DND-41 (cell line): Measurements from ENCODE around the gene ARRDC3.

Source experiments
- ATAC-seq: fragments of 200-7000 bp; cut with Tn5 transposase; 3 replicates; pipeline ENCODE4 v1.9.1; 2021; ENCODE audit warnings: low read depth; ENCODE audit not compliant: insufficient read depth
- DNase-seq: peaks from one replicate; pipeline ENCODE4 v3.0.0-alpha.2; 2020
- H2AFZ ChIP-seq: 2 replicates; pipeline ENCODE4 v1.6.0; 2012; ENCODE audit warnings: low read depth, low read length
- H3K27ac ChIP-seq: 2 replicates; pipeline ENCODE4 v1.5.1; 2012; ENCODE audit warnings: low read length, inconsistent platforms
- H3K27me3 ChIP-seq: fragments of 200-600 bp; sonication (generic); 2 replicates; pipeline ENCODE4 v1.6.0; 2012; ENCODE audit warnings: low read length, mild to moderate bottlenecking, inconsistent platforms; ENCODE audit not compliant: insufficient read depth, poor library complexity
- H3K36me3 ChIP-seq: 2 replicates; pipeline ENCODE4 v1.5.1; 2012; ENCODE audit warnings: low read length, inconsistent platforms; ENCODE audit not compliant: insufficient read depth
- H3K4me1 ChIP-seq: 2 replicates; pipeline ENCODE4 v1.5.1; 2012; ENCODE audit warnings: mild to moderate bottlenecking, low read length; ENCODE audit not compliant: insufficient read depth
- H3K4me2 ChIP-seq: 2 replicates; pipeline ENCODE4 v1.6.0; 2012; ENCODE audit warnings: mild to moderate bottlenecking, moderate library complexity, low read length, inconsistent platforms; ENCODE audit not compliant: insufficient read depth
- H3K4me3 ChIP-seq, 2 experiments: fragments of 200-600 bp in 1 of 2; shearing (Covaris generic) in 1 of 2; 2 replicates each; pipeline ENCODE4 v1.5.1; 2012 to 2016; ENCODE audit warnings: inconsistent platforms in 2 of 2, low read length in 2 of 2, mild to moderate bottlenecking in 2 of 2, low read depth in 1 of 2, moderate library complexity in 1 of 2
- H3K79me2 ChIP-seq: 2 replicates; pipeline ENCODE4 v1.6.0; 2012; ENCODE audit warnings: low read length, inconsistent platforms; ENCODE audit not compliant: insufficient read depth
- H3K9ac ChIP-seq: 2 replicates; pipeline ENCODE4 v1.6.0; 2012; ENCODE audit warnings: low read depth, mild to moderate bottlenecking, inconsistent platforms, low read length, moderate library complexity
- H3K9me3 ChIP-seq: 2 replicates; pipeline ENCODE4 v1.5.1; 2012; ENCODE audit warnings: low read length, moderate library complexity, mild to moderate bottlenecking, inconsistent platforms; ENCODE audit not compliant: insufficient read depth, severe bottlenecking
- H4K20me1 ChIP-seq: 2 replicates; pipeline ENCODE4 v1.6.0; 2012; ENCODE audit warnings: low read length; ENCODE audit not compliant: insufficient read depth
- CTCF ChIP-seq: IDR thresholded peaks from 2 replicates; pipeline ENCODE4 v1.5.1; 2012; ENCODE audit warnings: borderline replicate concordance, low read length, moderate library complexity, mild to moderate bottlenecking; ENCODE audit not compliant: poor library complexity, severe bottlenecking; ENCODE audit errors: extremely low read depth
- EZH2 ChIP-seq: IDR thresholded peaks from 3 replicates; pipeline ENCODE4 v1.6.1; 2012; ENCODE audit warnings: borderline replicate concordance, low read depth, mild to moderate bottlenecking, moderate library complexity, low read length, inconsistent platforms; ENCODE audit not compliant: severe bottlenecking

ARRDC3 gene

DNA sequence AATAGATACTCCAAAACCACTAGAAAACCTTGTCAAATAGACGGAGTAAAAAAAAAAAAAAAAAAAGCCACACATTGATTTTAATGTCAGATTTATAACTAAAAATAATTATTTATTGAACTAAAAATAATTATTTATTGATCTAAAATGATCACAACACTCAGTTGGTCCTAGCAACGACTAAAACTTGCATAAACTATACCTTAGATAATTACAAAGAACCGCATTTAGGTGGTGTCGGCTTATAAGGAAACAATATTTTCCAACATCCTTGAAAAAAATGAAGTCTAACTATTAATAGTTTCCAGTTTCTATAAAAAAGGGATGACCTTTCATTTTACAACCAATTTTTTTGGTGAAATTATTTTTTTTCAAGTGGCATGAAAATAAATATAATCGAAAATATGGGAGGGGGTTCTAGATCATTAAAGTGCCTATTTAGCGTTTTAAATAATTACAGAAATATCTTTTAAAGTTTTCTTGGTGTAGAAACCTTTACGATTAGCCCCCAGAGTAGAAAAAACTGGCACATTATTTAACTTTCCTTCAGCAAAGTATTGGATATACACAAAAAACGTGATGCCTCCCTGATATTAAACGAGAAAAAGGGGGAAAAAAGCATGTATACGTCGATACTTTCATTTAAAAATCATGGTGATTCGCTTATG lies 3.7 kb downstream of the ARRDC3 start:
- Histone ChIP-seq H4K20me1 (no peaks in the 10 kb centered on the region), H2AFZ (peak overlapping the region; percentile 75), H3K79me2 (peaks cover 49% of the 10 kb centered on the region), H3K27ac (peak overlapping the region; percentile 96), H3K4me2 (peak overlapping the region; percentile 63), H3K9me3 (no peaks in the 10 kb centered on the region), H3K9ac (peak overlapping the region; percentile 100), H3K27me3 (no peaks in the 10 kb centered on the region), H3K4me1 (peaks cover 18% of the 10 kb centered on the region), H3K36me3 (peaks cover 20% of the 10 kb centered on the region), H3K4me3 (peak overlapping the region; percentile 38 to 61)
- TF ChIP-seq CTCF, result no peak
- TF ChIP-seq EZH2, result no peak
- ATAC-seq (no peak), DNase-seq (no peak)

DNA sequence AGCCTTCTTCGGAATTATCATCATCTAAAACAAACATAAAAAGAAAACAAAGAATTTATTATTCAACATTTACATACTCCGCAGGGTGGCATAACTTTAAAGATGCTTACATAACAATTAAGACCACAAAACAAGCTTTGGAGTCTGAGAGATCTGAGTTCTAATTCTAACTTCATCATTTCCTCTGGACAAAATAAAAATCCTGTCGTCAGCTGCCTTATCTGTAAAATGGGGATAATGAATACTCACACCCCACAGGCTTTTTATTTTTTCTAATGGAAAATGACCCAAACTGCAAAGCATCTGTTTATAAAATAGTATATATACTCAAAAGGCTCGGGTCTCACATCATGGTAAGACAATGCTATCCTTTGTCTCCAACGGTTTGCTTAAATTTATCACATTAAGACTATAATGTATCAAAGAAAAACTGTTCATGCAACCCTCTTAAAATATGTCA lies 4.3 kb downstream of the ARRDC3 start:
- H3K4me2 ChIP-seq, result peak overlapping the region; percentile 63
- DNase-seq, result no peak
- peak overlapping the region in 1 of 2 experiments; percentile 61; a peak in 1 of 4 replicates for H3K4me3 ChIP-seq
- H3K27me3 ChIP-seq, result no peaks in the 10 kb centered on the region
- TF ChIP-seq CTCF, result no peak
- TF ChIP-seq EZH2, result no peak
- no peaks in the 10 kb centered on the region for H4K20me1 ChIP-seq
- H3K79me2 ChIP-seq, result peaks cover 43% of the 10 kb centered on the region
- H3K27ac ChIP-seq, result peak overlapping the region; percentile 58
- H2AFZ ChIP-seq, result no peak overlapping the region
- H3K9ac ChIP-seq, result peak overlapping the region; percentile 100
- ATAC-seq, result no peak
- H3K4me1 ChIP-seq, result peaks cover 12% of the 10 kb centered on the region
- no peaks in the 10 kb centered on the region for H3K9me3 ChIP-seq
- peaks cover 26% of the 10 kb centered on the region for H3K36me3 ChIP-seq

DNA sequence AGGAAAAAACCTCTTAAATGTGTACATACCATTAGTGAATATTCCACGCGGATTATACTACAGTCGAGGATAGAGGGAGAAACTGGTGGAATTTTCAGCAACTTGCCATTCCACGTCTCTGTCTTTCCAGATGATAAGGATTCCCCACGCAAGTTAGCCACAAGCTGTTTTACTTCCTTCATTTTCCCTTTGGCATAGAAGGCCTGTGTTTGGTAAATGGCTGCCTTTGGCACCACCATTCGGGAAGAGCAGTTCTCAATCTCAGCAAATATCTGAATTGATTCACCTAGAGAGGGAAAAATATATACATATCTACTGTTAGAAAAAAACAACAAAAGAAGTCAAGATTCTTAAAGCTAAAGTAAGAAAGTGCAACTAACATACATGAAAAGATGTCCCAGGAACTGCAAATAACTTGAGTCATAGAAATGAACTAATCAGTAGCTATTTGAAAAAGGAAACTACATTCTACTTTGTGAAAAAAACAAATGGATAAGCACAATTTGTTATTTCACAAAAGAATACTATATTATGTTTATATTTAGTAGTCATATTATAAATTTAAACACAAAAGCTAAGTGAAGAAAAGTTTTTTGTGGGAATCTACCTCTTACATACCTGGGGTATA lies 8.1 kb downstream of the ARRDC3 start:
- Histone ChIP-seq H2AFZ (no peak overlapping the region), H3K9ac (no peak overlapping the region), H3K27me3 (no peaks in the 10 kb centered on the region), H3K4me2 (no peak overlapping the region), H3K27ac (no peak overlapping the region), H3K36me3 (peaks cover 63% of the 10 kb centered on the region), H3K4me3 (no peak overlapping the region), H3K79me2 (peaks cover 18% of the 10 kb centered on the region), H4K20me1 (no peaks in the 10 kb centered on the region), H3K4me1 (peaks cover 12% of the 10 kb centered on the region), H3K9me3 (no peaks in the 10 kb centered on the region)
- DNase-seq, result no peak
- no peak for TF ChIP-seq CTCF
- no peak for TF ChIP-seq EZH2
- no peak for ATAC-seq
